Loucy (cell line): Measurements from ENCODE around the gene FOXD1.
"Not testable (repeated sequence)": the region's sequence is repeated elsewhere in the genome, so short reads cannot be mapped to it uniquely, and the experiment has no call there.

Experiments
- CTCF ChIP-seq: fragments of 200-600 bp; sonication (generic); conservative IDR thresholded peaks from 2 replicates; pipeline ENCODE4 v1.5.1; 2014; ENCODE audit warnings: mild to moderate bottlenecking, antibody characterized with exemption, low read length
- EZH2phosphoT487 ChIP-seq: fragments of 200-600 bp; IDR thresholded peaks from 2 replicates; pipeline ENCODE4 v1.6.1; 2018; ENCODE audit warnings: antibody characterized with exemption, mild to moderate bottlenecking, moderate library complexity, borderline replicate concordance

- not testable (repeated sequence) for TF ChIP-seq CTCF, EZH2phosphoT487
Observed at GRCh38 chr5:73456462-73456861, 7.9 kb upstream of the FOXD1 start.
